Measurements from ENCODE around the gene CLCNKB. TPM values are rescaled to one million over a fixed set of nuclear protein-coding genes. Genes with fewer than 3 reads are reported as not detected.

CLCNKB gene
- total RNA-seq, 1 donor from 2014 or later, result 1.6 TPM

- TF ChIP-seq CTCF (conservative IDR thresholded peaks at IDR 0.05), result no peak
- H3K9me3 Mint-ChIP-seq, result no peaks in the 10 kb centered on the region
- H3K27ac Mint-ChIP-seq, result no peak overlapping the region
- DNase-seq (ENCODE audit: extremely low spot score, unreplicated experiment), result no peak
- peaks cover 32% of the 10 kb centered on the region for H3K4me1 Mint-ChIP-seq (ENCODE audit: unreplicated experiment)
- no peaks in the 10 kb centered on the region for H3K36me3 Mint-ChIP-seq
- H3K27me3 Mint-ChIP-seq, result no peaks in the 10 kb centered on the region
- no peak overlapping the region for H3K4me3 Mint-ChIP-seq
These were observed 27.4 kb upstream of the CLCNKB start for GRCh38 chr1:16015960-16016901.

- H3K4me3 Mint-ChIP-seq, result no peak overlapping the region
- H3K27ac Mint-ChIP-seq, result no peak overlapping the region
- no peaks in the 10 kb centered on the region for H3K36me3 Mint-ChIP-seq
- peaks cover 32% of the 10 kb centered on the region for H3K4me1 Mint-ChIP-seq (ENCODE audit: unreplicated experiment)
- DNase-seq (ENCODE audit: extremely low spot score, unreplicated experiment), result no peak
- no peak for TF ChIP-seq CTCF (conservative IDR thresholded peaks at IDR 0.05)
- no peaks in the 10 kb centered on the region for H3K9me3 Mint-ChIP-seq
- H3K27me3 Mint-ChIP-seq, result peaks cover 5% of the 10 kb centered on the region
These were observed 26.5 kb upstream of the CLCNKB start for GRCh38 chr1:16017076-16017460.

GRCh38 chr1:16017461-16018303 is 25.9 kb upstream of the CLCNKB start, which contains the start of gene HSPB7:
Gene HSPB7 (minus strand): TSS chr1:16018043. CDS start chr1:16017963, 80 bp downstream.
- H3K27me3 Mint-ChIP-seq, result peaks cover 5% of the 10 kb centered on the region
- no peak for DNase-seq (ENCODE audit: extremely low spot score, unreplicated experiment)
- H3K36me3 Mint-ChIP-seq, result no peaks in the 10 kb centered on the region
- H3K4me3 Mint-ChIP-seq, result no peak within 1 kb of the TSS
- TF ChIP-seq CTCF (conservative IDR thresholded peaks at IDR 0.05), result no peak
- peaks cover 32% of the 10 kb centered on the region for H3K4me1 Mint-ChIP-seq (ENCODE audit: unreplicated experiment)
- no peaks in the 10 kb centered on the region for H3K9me3 Mint-ChIP-seq
- H3K27ac Mint-ChIP-seq, result peak within 1 kb of the TSS; percentile 69

GRCh38 chr1:16018308-16018707 is 25.3 kb upstream of the CLCNKB start:
- no peak for DNase-seq (ENCODE audit: extremely low spot score, unreplicated experiment)
- Mint-ChIP-seq H3K4me3 (no peak overlapping the region), H3K36me3 (no peaks in the 10 kb centered on the region), H3K9me3 (no peaks in the 10 kb centered on the region), H3K4me1 (ENCODE audit: unreplicated experiment) (peaks cover 32% of the 10 kb centered on the region), H3K27ac (peak overlapping the region; percentile 69), H3K27me3 (peaks cover 5% of the 10 kb centered on the region)
- no peak for TF ChIP-seq CTCF (conservative IDR thresholded peaks at IDR 0.05)

- peak overlapping the region; percentile 29 for H3K27ac Mint-ChIP-seq
- no peaks in the 10 kb centered on the region for H3K9me3 Mint-ChIP-seq
- no peak overlapping the region for H3K4me3 Mint-ChIP-seq
- no peak for DNase-seq (ENCODE audit: extremely low spot score, unreplicated experiment)
- no peaks in the 10 kb centered on the region for H3K36me3 Mint-ChIP-seq
- no peak for TF ChIP-seq CTCF (conservative IDR thresholded peaks at IDR 0.05)
- H3K4me1 Mint-ChIP-seq (ENCODE audit: unreplicated experiment), result peaks cover 32% of the 10 kb centered on the region
- peaks cover 5% of the 10 kb centered on the region for H3K27me3 Mint-ChIP-seq
These were observed 24.6 kb upstream of the CLCNKB start for GRCh38 chr1:16018749-16019643.
